T-helper 2 cell treated with Interferon-gamma antibody and Interleukin-4, amounts not matched to agents 5 μg/mL and 100 μg/mL, for 36 hours (primary cell): ENCODE data around the gene EXOSC10.
"Not testable (repeated sequence)": the region's sequence is repeated elsewhere in the genome, so short reads cannot be mapped to it uniquely, and the experiment has no call there.

Source experiments
- DNase-seq: peaks from one replicate; pipeline ENCODE4 v3.0.0; 2021; ENCODE audit warnings: low spot score
- H3K27ac Mint-ChIP-seq: one replicate; pipeline ENCODE4 v1.8.0; 2021; ENCODE audit warnings: mild to moderate bottlenecking, mixed read lengths
- H3K27me3 Mint-ChIP-seq: one replicate; pipeline ENCODE4 v1.8.0; 2021; ENCODE audit warnings: low read depth, mixed read lengths
- H3K36me3 Mint-ChIP-seq: one replicate; pipeline ENCODE4 v1.8.0; 2021; ENCODE audit warnings: low read depth, mixed read lengths
- H3K4me1 Mint-ChIP-seq: one replicate; pipeline ENCODE4 v1.8.0; 2021; ENCODE audit warnings: low read depth, mixed read lengths
- H3K4me3 Mint-ChIP-seq: one replicate; pipeline ENCODE4 v1.8.0; 2022; ENCODE audit warnings: mild to moderate bottlenecking, moderate library complexity, mixed read lengths
- H3K9me3 Mint-ChIP-seq: one replicate; pipeline ENCODE4 v1.8.0; 2021; ENCODE audit warnings: mixed read lengths

EXOSC10 gene

GRCh38 chr1:11051781-11052511 lies 47.7 kb downstream of the EXOSC10 start:
- no peak for DNase-seq
- H3K27me3 Mint-ChIP-seq, result no peaks in the 10 kb centered on the region
- peaks cover 4% of the 10 kb centered on the region for H3K36me3 Mint-ChIP-seq
- no peaks in the 10 kb centered on the region for H3K4me1 Mint-ChIP-seq
- no peak overlapping the region for H3K4me3 Mint-ChIP-seq
- no peak overlapping the region for H3K27ac Mint-ChIP-seq
- H3K9me3 Mint-ChIP-seq, result no peaks in the 10 kb centered on the region

GRCh38 chr1:11051121-11051520 lies 48.5 kb downstream of the EXOSC10 start:
- not testable (repeated sequence) for H3K27ac Mint-ChIP-seq, H3K4me1 Mint-ChIP-seq, DNase-seq

GRCh38 chr1:11046625-11047365 lies 52.9 kb downstream of the EXOSC10 start, which contains the start of gene MASP2:
TSS of gene MASP2 (minus strand) at chr1:11047239. CDS start at chr1:11047207, 32 bp downstream.
- H3K36me3 Mint-ChIP-seq, result no peaks in the 10 kb centered on the region
- no peak for DNase-seq
- no peaks in the 10 kb centered on the region for H3K9me3 Mint-ChIP-seq
- no peaks in the 10 kb centered on the region for H3K4me1 Mint-ChIP-seq
- H3K27me3 Mint-ChIP-seq, result no peaks in the 10 kb centered on the region
- H3K4me3 Mint-ChIP-seq, result no peak within 1 kb of the TSS
- H3K27ac Mint-ChIP-seq, result no peak within 1 kb of the TSS

More at GRCh38 chr1:11051121-11051520, 48.5 kb downstream of the EXOSC10 start:
- H3K27me3 Mint-ChIP-seq, H3K36me3 Mint-ChIP-seq, H3K9me3 Mint-ChIP-seq, H3K4me3 Mint-ChIP-seq: not testable (repeated sequence)

- no peaks in the 10 kb centered on the region for H3K27me3 Mint-ChIP-seq
- no peaks in the 10 kb centered on the region for H3K4me1 Mint-ChIP-seq
- H3K9me3 Mint-ChIP-seq, result no peaks in the 10 kb centered on the region
- no peak overlapping the region for H3K27ac Mint-ChIP-seq
- no peak for DNase-seq
- H3K4me3 Mint-ChIP-seq, result no peak overlapping the region
- no peaks in the 10 kb centered on the region for H3K36me3 Mint-ChIP-seq
Measured at GRCh38 chr1:11046270-11046566, 53.5 kb downstream of the EXOSC10 start.

GRCh38 chr1:11045428-11046269 lies 54.0 kb downstream of the EXOSC10 start:
- Mint-ChIP-seq H3K36me3 (no peaks in the 10 kb centered on the region), H3K27me3 (no peaks in the 10 kb centered on the region), H3K9me3 (no peaks in the 10 kb centered on the region), H3K4me3 (no peak overlapping the region), H3K27ac (no peak overlapping the region), H3K4me1 (no peaks in the 10 kb centered on the region)
- no peak for DNase-seq

GRCh38 chr1:11044849-11045427 lies 54.7 kb downstream of the EXOSC10 start:
- H3K36me3 Mint-ChIP-seq, result no peaks in the 10 kb centered on the region
- H3K9me3 Mint-ChIP-seq, result no peaks in the 10 kb centered on the region
- no peaks in the 10 kb centered on the region for H3K27me3 Mint-ChIP-seq
- no peak overlapping the region for H3K27ac Mint-ChIP-seq
- DNase-seq, result no peak
- H3K4me1 Mint-ChIP-seq, result no peaks in the 10 kb centered on the region
- H3K4me3 Mint-ChIP-seq, result no peak overlapping the region

- no peak overlapping the region for H3K4me3 Mint-ChIP-seq
- no peaks in the 10 kb centered on the region for H3K27me3 Mint-ChIP-seq
Measured at GRCh38 chr1:11044086-11044848, 55.4 kb downstream of the EXOSC10 start.

GRCh38 chr1:11042995-11043874 lies 56.4 kb downstream of the EXOSC10 start:
- Mint-ChIP-seq H3K4me3 (no peak overlapping the region), H3K9me3 (no peaks in the 10 kb centered on the region), H3K36me3 (no peaks in the 10 kb centered on the region), H3K4me1 (no peaks in the 10 kb centered on the region), H3K27ac (no peak overlapping the region), H3K27me3 (no peaks in the 10 kb centered on the region)
- no peak for DNase-seq

More at GRCh38 chr1:11044086-11044848, 55.4 kb downstream of the EXOSC10 start:
- Mint-ChIP-seq H3K36me3 (no peaks in the 10 kb centered on the region), H3K9me3 (no peaks in the 10 kb centered on the region), H3K27ac (no peak overlapping the region), H3K4me1 (no peaks in the 10 kb centered on the region)
- DNase-seq, result no peak

GRCh38 chr1:11042065-11042464 lies 57.6 kb downstream of the EXOSC10 start:
- Mint-ChIP-seq H3K4me3 (no peak overlapping the region), H3K27me3 (peaks cover 2% of the 10 kb centered on the region), H3K4me1 (peaks cover 4% of the 10 kb centered on the region), H3K27ac (no peak overlapping the region), H3K36me3 (no peaks in the 10 kb centered on the region), H3K9me3 (no peaks in the 10 kb centered on the region)
- DNase-seq, result no peak

- Mint-ChIP-seq H3K27ac (no peak overlapping the region), H3K4me3 (no peak overlapping the region), H3K9me3 (no peaks in the 10 kb centered on the region), H3K27me3 (peaks cover 2% of the 10 kb centered on the region), H3K36me3 (no peaks in the 10 kb centered on the region), H3K4me1 (peaks cover 4% of the 10 kb centered on the region)
- DNase-seq, result no peak
Measured at GRCh38 chr1:11041048-11041447, 58.6 kb downstream of the EXOSC10 start.

- H3K36me3 Mint-ChIP-seq, H3K4me1 Mint-ChIP-seq, H3K9me3 Mint-ChIP-seq, DNase-seq, H3K4me3 Mint-ChIP-seq, H3K27ac Mint-ChIP-seq, H3K27me3 Mint-ChIP-seq: not testable (repeated sequence)
Measured at GRCh38 chr1:11040105-11040429, 59.6 kb downstream of the EXOSC10 start.

- peaks cover 2% of the 10 kb centered on the region for H3K27me3 Mint-ChIP-seq
- no peak overlapping the region for H3K4me3 Mint-ChIP-seq
- peaks cover 4% of the 10 kb centered on the region for H3K4me1 Mint-ChIP-seq
- H3K27ac Mint-ChIP-seq, result no peak overlapping the region
- no peaks in the 10 kb centered on the region for H3K9me3 Mint-ChIP-seq
- H3K36me3 Mint-ChIP-seq, result no peaks in the 10 kb centered on the region
- no peak for DNase-seq
Measured at GRCh38 chr1:11039351-11040104, 60.1 kb downstream of the EXOSC10 start.
